WERI-Rb-1 (cell line): ENCODE measurements around the gene LIN7B.

Experiments
- DNase-seq: peaks from one replicate; pipeline ENCODE4 v3.0.0-alpha.2; 2020
- H3K27ac ChIP-seq: fragments of 250-450 bp; sonication (Bioruptor Pico); 2 replicates; pipeline ENCODE4 v1.5.1; 2020; ENCODE audit warnings: mild to moderate bottlenecking, moderate library complexity
- H3K27me3 ChIP-seq: fragments of 250-450 bp; sonication (Bioruptor Pico); 2 replicates; pipeline ENCODE4 v1.5.1; 2021; ENCODE audit warnings: mild to moderate bottlenecking, low read depth, moderate library complexity; ENCODE audit not compliant: insufficient read depth, severe bottlenecking
- H3K36me3 ChIP-seq: fragments of 250-450 bp; sonication (Bioruptor Pico); 2 replicates; pipeline ENCODE4 v1.5.1; 2020; ENCODE audit warnings: mild to moderate bottlenecking, moderate library complexity
- H3K4me3 ChIP-seq: 2 replicates; pipeline ENCODE4 v1.5.1; 2011; ENCODE audit warnings: low read depth, mild to moderate bottlenecking, control low read depth, low read length
- H3K9me3 ChIP-seq: fragments of 250-450 bp; sonication (Bioruptor Pico); 2 replicates; pipeline ENCODE4 v1.5.1; 2021; ENCODE audit warnings: mild to moderate bottlenecking, moderate library complexity; ENCODE audit not compliant: severe bottlenecking
- CTCF ChIP-seq: IDR thresholded peaks from 2 replicates; pipeline ENCODE4 v1.5.1; 2011; ENCODE audit warnings: low read depth, mild to moderate bottlenecking, control low read depth, inconsistent platforms, low read length

The LIN7B gene

GRCh38 chr19:49113762-49114629, at the start of gene LIN7B:
Gene LIN7B (plus strand): TSS chr19:49114370. CDS start chr19:49114405, 35 bp downstream.
- TF ChIP-seq CTCF = peak; percentile 53
- peaks cover 23% of the 10 kb centered on the region for H3K36me3 ChIP-seq
- no peaks in the 10 kb centered on the region for H3K27me3 ChIP-seq
- no peaks in the 10 kb centered on the region for H3K9me3 ChIP-seq
- DNase-seq = peak; percentile 71
- H3K27ac ChIP-seq = peak within 1 kb of the TSS; percentile 89
- H3K4me3 ChIP-seq = peak within 1 kb of the TSS; percentile 67

GRCh38 chr19:49064768-49065611, 49.2 kb upstream of the LIN7B start, which contains the start of gene NTF4:
Gene NTF4 (minus strand): TSS chr19:49064818. CDS start chr19:49061997, 2,821 bp downstream.
- Histone ChIP-seq H3K36me3 (no peaks in the 10 kb centered on the region), H3K9me3 (no peaks in the 10 kb centered on the region), H3K4me3 (peak within 1 kb of the TSS; percentile 43), H3K27me3 (no peaks in the 10 kb centered on the region), H3K27ac (no peak within 1 kb of the TSS)
- peak; percentile 81 for DNase-seq
- no peak for TF ChIP-seq CTCF

- Histone ChIP-seq H3K4me3 (no peak overlapping the region), H3K36me3 (no peaks in the 10 kb centered on the region), H3K27me3 (no peaks in the 10 kb centered on the region), H3K27ac (no peak overlapping the region; the same call in 1 of the 2 replicates), H3K9me3 (no peaks in the 10 kb centered on the region)
- no peak for DNase-seq
- no peak for TF ChIP-seq CTCF
These were observed 48.2 kb upstream of the LIN7B start for GRCh38 chr19:49065905-49066512.

- Histone ChIP-seq H3K4me3 (no peak overlapping the region), H3K27me3 (peaks cover 9% of the 10 kb centered on the region), H3K9me3 (no peaks in the 10 kb centered on the region), H3K36me3 (no peaks in the 10 kb centered on the region), H3K27ac (no peak overlapping the region)
- DNase-seq = no peak
- no peak for TF ChIP-seq CTCF
These were observed 46.6 kb upstream of the LIN7B start for GRCh38 chr19:49067554-49067953.

- no peak for DNase-seq
- no peak for TF ChIP-seq CTCF
These were observed 45.1 kb upstream of the LIN7B start for GRCh38 chr19:49069026-49069425.

More at GRCh38 chr19:49069026-49069425, 45.1 kb upstream of the LIN7B start:
- no peak overlapping the region for H3K4me3 ChIP-seq
- H3K27me3 ChIP-seq = peaks cover 19% of the 10 kb centered on the region
- no peak overlapping the region for H3K27ac ChIP-seq
- no peaks in the 10 kb centered on the region for H3K36me3 ChIP-seq
- H3K9me3 ChIP-seq = no peaks in the 10 kb centered on the region
